GM12875 (cell line): ENCODE data around the gene SPG21.
"Not testable (repeated sequence)": the region's sequence is repeated elsewhere in the genome, so short reads cannot be mapped to it uniquely, and the experiment has no call there.

Experiments used
- H3K4me3 ChIP-seq: one replicate; pipeline ENCODE4 v1.5.1; 2011; ENCODE audit warnings: low read depth, low read length, control low read depth
- CTCF ChIP-seq: IDR thresholded peaks from 2 replicates; pipeline ENCODE4 v1.5.1; 2011; ENCODE audit warnings: low read depth, mild to moderate bottlenecking, control low read depth, inconsistent platforms, low read length, moderate library complexity, borderline replicate concordance; ENCODE audit not compliant: insufficient read depth

Gene SPG21

GRCh38 chr15:65020419-65020818, 30.7 kb upstream of the SPG21 start:
- H3K4me3 ChIP-seq, result no peak overlapping the region
- TF ChIP-seq CTCF, result no peak

DNA sequence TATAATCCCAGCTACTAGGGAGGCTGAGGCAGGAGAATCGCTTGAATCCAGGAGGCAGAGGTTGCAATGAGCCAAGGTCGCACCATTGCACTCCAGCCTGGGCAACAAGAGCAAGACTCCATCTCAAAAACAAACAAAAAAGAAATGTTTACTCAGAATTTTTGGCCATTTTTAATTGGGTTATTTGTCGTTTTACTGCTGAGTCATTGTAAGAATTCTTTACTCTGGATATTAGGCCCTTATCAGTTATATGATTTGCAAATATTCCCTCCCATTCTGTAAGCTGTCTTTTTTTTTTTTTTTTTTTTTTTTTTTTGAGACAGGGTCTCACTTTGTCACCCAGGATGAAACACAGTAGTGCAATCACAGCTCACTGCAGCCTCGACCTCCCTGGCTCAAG, 21.5 kb upstream of the SPG21 start:
- not testable (repeated sequence) for H3K4me3 ChIP-seq

GRCh38 chr15:65008983-65009382, 19.3 kb upstream of the SPG21 start:
- no peak for TF ChIP-seq CTCF
- H3K4me3 ChIP-seq, result no peak overlapping the region

DNA sequence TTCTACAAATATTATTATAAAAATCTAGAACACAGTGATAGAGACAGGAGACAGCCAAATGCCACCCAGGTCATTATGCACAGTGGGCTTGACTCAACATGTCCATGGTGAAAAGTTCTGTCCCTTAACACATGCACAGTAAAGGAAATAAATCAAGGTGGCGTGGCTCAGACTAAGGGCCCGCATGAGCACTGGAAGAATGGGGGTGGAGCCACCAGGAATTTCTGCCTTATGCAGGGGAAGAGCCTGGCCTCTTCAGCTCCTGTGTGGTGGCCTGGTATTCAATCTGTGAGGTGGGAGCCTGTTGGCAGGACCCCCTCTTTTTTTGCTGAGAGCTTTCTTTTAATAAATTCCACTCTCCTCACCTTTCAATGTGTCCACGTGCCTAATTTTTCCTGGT, 17.2 kb upstream of the SPG21 start:
- H3K4me3 ChIP-seq, result no peak overlapping the region
- TF ChIP-seq CTCF, result no peak

GRCh38 chr15:65004993-65005392, 15.3 kb upstream of the SPG21 start:
- H3K4me3 ChIP-seq, result no peak overlapping the region
- no peak for TF ChIP-seq CTCF

DNA sequence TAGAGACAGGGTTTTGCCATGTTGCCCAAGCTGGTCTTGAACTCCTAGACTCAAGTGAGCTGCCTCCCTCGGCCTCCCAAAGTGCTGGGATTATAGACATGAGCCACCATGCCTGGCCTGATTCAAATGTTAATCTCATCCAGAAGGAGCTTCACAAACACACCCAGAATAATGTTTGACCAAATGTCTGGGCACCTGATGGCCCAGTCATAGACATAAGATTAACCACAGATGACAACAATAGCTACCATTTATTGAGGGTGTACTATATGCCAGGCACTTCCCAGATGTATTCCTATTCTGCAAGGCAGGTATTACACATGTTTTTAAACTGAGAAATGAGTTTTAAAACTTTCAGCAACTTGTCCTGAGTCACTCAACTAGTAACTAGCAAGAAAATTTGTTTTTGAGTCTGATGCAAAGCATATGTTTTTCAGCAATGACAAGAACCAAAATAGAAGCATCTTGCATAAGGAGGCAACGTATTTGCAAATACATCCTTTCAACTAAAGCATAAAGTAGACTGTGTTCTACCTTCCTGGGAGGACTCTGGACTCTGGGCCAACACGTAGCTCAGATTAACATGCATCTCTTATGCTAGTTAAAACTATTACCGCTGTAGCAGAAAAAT, 8.1 kb upstream of the SPG21 start:
- TF ChIP-seq CTCF, result no peak
- no peak overlapping the region for H3K4me3 ChIP-seq

- no peak for TF ChIP-seq CTCF
- H3K4me3 ChIP-seq, result no peak overlapping the region
These were observed 7.4 kb upstream of the SPG21 start for GRCh38 chr15:64997066-64997465.

- no peak for TF ChIP-seq CTCF
- H3K4me3 ChIP-seq, result no peak overlapping the region
These were observed 3.6 kb upstream of the SPG21 start for GRCh38 chr15:64993290-64993689.
